HG03095 (cell line): ENCODE measurements around the gene CDC23.
"Not testable (repeated sequence)": the region's sequence is repeated elsewhere in the genome, so short reads cannot be mapped to it uniquely, and the experiment has no call there.

Source experiments
- ATAC-seq: cut with Tn5 transposase; IDR thresholded peaks from one replicate; pipeline ENCODE4 v1.9.1; 2021; ENCODE audit warnings: moderate library complexity; ENCODE audit not compliant: unreplicated experiment

The CDC23 gene, protein sequence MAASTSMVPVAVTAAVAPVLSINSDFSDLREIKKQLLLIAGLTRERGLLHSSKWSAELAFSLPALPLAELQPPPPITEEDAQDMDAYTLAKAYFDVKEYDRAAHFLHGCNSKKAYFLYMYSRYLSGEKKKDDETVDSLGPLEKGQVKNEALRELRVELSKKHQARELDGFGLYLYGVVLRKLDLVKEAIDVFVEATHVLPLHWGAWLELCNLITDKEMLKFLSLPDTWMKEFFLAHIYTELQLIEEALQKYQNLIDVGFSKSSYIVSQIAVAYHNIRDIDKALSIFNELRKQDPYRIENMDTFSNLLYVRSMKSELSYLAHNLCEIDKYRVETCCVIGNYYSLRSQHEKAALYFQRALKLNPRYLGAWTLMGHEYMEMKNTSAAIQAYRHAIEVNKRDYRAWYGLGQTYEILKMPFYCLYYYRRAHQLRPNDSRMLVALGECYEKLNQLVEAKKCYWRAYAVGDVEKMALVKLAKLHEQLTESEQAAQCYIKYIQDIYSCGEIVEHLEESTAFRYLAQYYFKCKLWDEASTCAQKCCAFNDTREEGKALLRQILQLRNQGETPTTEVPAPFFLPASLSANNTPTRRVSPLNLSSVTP

DNA sequence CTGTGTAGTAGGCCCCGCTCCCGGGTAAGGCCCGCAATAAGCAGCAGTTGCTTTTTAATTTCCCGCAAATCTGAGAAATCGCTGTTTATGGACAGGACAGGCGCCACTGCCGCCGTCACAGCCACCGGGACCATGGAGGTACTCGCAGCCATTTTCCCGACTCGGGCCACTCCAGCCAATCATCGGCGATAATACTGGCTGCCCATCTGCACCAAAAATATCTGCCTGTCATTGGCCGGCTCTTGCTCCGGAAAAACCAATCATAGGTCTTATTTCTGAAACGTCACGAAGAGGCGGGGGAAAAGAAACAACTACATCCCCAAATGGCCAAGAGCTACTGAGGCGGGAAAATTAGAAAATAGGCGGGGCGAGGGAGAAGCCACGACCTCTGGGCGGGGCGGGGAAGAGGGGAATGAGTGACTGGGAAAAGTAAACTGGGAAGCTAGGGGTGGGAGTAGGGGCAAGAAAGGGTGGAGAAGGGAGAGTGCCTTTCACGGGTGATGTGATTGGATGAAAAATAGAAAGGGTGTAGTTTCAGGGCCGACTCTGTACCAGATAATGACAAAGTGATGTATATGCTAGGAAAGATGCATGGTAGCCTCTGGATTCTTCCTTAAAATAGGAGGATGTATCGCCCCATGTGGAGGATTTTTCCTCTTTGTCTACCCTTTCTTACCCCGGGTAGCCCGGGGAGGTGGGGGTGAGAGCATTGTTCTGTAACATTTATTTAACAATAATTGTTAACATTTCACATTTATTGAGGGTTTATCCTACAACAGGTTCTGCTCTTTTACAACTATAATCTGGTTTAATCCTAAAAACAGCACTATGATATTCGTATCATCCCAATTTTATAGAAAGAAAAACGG lies at the start of gene CDC23:
Gene CDC23, minus strand, starts transcription at position 163 of the 869 bp plus-strand sequence. Its CDS starts 11 bp downstream, at position 152.
- peak; percentile 95 for ATAC-seq

DNA sequence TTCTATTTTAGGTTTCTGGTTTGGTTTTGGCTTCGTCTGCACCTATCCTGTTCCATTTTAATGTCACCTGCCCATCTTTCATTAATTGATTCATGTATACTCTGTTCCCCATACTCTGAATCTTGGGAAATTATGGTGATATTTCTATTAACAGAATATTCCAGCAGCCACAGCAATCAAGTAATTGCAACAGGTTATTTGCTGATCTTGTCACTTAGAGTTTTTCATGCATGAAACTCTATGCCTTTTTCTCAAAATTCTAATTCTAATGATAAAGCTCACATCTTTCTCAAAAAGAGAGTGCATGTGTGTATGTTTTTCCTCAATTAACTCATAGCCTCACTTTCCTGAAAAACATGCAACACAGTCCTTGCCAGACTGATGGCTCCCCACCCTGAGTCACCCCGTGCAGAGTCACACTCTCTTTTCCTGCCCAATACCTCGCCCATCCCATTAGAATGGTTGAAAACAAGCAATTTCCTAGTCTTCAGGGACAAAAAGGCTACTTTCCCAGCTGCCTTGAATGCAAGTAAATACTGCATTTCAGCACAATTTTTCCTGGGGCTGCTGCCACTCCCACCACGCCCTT lies 45.7 kb upstream of the CDC23 start:
- ATAC-seq = no peak

DNA sequence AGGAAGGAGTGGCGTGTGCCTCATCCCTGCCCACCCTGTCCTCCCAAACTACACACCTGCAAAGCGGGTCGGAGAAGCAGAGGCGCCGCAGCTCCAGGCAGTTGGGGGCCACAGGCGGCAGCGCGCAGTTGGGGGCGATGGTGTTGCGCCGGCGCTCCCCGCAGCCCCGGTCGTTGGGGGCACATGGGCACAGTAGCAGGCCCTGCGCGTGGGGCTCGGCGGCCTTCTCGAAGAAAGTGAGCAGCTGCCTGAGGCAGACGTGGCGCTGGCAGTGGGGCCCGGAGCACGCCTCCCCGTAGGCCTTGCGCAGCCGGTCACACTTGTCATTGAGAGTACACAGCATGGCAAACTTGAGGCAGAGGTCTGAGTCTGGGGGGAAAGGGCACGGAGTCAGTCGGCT lies 44.5 kb upstream of the CDC23 start:
- no peak for ATAC-seq

DNA sequence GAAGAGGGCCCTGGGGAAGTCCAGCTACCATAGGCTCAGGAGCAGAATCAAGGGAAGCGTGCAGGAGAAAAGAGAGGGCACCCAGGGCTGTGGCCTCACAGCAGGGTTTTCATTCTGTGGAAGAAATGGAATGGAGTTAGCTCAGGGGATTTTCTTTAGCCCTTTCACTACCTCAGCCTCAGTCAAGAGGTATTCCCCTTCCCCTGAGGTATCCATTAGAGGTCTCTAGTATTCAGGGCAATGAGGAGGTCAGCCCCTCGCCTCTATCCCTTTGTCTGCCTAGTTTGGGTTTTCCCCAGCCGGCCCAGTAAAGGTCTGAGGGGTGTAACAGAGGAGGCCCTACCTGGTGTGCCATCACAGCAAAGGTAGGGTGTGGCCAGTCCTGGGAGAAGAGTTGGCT lies 39.8 kb upstream of the CDC23 start:
- ATAC-seq = no peak

DNA sequence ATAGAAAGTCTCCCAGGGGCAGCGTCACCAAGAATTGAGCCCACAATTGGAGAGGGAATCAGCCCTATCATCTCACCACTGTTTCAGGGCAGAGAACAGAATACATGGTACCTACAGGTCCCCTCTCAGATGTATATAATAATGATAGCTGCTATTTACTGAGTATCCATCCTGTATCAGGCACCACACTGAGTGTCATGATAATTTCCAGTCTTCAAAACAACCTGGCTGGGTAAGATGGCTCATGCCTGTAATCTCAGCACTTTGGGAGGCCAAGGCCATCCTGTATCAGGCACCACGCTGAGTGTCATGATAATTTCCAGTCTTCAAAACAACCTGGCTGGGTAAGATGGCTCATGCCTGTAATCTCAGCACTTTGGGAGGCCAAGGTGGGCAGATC lies 34.7 kb upstream of the CDC23 start:
- ATAC-seq = not testable (repeated sequence)

DNA sequence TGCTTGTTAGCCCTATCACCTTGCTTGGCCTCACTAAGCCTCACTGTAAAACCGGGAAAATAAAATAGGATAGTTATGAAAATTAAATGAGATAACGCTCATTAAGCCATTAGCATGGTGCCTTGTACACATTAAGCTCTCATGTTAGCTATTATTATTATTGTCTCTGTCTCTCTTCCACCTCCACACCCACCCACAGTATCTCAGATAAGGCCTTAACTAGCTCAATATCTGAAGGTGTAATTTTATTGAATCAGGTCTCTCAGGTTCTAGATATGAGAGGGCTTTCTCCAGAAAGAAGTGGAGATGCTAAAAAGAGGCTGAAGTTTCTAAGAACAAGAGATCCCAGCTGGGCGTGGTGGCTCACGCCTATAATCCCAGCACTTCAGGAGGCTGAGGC lies 33.7 kb upstream of the CDC23 start:
- no peak for ATAC-seq

DNA sequence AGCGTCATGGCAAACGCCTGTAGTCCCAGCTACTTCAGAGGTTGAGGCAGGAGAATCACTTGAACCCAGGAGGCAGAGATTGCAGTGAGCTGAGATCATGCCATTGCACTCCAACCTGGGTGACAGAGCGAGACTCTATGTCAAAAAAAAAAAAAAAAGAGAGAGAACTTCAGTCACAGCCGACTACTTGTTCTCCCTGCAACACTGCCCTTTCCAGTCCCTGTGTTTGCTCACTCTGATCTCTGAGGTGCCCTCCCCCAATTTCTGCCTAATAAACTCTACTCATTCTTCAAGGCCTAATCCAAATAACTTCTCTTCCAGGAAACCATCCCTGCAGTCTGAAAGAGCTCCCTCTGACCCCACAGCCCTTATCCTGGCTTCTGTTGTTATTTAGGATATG lies 33.2 kb upstream of the CDC23 start:
- no peak for ATAC-seq

DNA sequence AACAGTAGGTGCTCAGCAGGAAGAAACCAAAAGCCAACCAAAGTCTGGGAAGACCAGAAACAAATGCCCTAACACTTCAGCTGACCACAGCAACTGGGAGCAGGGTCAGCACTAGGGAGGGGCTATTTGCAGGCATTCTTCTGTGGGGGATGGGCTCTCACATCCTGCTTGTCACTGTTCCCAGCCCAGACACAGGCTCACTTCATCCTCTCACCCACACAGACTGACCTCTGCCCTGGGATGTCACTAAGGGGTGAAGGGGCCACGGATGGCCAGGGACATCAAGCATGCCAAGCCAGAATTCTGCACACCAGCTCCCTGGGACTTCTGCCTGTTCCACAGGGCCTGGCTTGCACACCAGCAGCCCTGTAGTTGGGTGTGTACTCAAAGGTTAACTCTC lies 32.6 kb upstream of the CDC23 start:
- ATAC-seq = no peak

DNA sequence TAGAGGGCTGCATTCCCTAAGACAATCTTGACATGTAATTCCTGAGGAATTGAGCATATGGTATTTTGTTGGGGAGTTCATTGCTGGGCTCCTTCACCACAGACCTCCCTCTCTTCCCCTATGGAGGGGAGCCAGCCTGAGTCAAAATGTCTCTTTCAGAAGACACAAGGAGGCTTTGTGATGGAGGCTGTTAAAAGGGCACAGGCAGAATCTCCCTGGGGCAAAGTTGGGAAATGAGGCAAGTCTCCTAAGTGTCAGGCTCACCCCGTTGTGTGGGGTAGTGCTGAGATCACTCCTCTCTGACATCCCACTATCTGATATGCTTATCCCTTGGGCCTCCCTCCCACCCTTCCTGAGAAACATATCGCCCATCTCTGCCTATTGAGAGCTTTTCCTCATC lies 30.7 kb upstream of the CDC23 start:
- ATAC-seq = no peak

DNA sequence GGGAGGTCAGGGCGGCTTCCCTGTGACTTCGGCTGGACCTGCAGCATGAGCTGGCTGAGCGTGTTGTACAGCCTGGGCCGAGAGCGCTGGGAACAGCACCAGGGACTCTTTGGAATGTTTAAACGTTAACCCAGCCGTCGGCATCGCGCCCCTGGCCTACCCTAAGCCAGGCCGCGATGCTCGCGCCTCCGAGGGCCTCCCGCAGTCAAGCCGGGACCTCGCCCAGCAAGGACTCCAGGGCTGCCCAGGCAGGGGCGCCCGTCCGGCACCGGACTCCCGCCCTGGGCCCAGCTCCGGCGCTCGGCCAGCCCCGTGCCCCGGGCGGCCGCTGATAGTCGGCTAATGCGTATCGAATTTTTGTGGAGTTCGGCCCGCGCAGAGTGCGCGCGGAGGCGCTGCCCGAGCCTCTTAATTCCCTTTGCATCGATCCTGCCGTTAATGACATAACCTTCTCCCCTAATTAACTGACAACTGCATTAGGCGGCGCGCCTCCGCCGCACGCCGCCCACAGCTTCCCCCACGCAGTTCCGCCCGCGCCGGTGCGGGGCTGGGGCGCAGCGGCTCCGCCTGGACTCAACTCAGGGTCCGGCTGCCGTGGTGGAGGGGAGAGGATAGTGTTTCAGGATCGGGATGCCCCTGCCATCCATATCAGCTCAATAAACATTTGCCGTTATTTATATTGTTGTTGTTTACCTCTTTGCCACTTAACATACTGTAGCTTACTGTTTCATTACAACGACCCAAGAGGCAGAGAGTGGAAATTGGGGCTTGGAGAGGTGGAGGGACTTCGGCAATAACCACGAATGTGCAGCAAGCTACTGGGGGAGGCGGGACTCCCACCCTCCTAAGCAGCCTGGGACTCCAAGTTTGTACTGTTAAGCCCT lies 28.8 kb upstream of the CDC23 start:
- no peak for ATAC-seq

DNA sequence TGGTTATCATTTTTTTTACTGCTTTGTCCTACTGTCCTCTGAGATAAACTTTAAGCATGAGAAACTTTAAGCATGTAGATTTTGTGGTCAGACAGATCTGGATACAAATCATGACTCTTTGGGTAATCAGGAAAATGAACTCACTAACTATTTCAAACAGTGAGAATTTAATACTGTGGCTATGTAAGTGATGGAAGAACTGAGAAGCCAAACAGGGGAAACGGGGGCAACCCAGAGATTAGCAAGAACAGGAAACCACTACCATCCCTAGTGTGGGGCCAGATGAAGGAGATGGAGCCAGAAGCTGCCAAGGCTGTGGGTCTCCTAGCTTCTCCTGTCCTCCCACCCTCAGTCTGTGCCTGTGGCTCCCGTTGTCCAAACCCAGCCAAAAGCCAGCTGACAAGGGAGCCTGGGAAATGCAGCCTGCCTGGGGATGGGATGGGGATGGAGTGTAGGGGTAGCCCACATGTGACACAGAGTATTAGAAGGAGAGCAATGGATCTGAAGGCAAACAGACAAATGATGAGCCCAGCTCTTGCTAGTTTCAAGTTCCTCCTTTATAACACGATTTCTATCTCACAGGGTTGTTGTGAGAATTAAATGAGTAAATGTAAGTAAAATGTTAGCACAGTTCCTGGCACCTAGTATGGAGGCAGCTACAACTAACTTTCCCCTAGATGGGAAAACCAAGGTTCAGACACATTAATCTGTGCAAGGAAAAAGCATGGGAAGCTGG lies 27.7 kb upstream of the CDC23 start:
- ATAC-seq = no peak

DNA sequence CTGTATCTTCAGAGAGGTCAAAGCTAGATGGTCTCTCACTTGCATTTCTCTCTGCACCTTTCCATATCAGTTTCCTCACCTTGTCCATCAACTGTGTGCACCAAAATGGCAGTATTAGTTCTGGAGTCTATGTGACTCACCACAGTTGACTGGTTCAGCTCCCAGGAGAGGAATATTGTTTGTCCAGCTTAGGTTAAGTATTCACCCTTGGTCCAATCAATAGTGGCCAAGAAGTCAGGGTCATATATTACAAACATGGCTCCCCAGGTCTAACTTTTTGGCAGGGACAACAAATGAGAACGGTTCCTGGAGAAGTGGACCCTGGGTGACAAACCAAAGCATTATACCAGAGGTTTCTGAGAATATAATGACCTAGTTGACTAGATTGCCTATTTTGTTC lies 24.9 kb upstream of the CDC23 start:
- ATAC-seq = no peak

DNA sequence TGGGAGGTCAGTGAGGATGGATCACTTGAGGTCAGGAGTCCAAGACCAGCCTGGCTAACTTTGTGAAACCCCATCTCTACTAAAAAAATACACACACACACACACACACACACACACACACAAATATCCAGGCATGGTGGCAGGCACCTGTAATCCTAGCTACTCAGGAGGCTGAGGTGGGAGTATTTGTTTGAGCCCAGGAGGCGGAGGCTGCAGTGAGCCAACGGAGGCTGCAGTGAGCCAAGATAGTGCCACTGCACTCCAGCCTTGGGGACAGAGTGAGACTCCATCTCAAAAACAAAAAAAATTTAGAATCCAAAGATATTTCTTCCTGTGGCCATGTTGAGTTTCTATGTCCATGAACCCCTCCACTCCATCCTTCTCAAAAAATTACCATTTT lies 21.5 kb upstream of the CDC23 start:
- ATAC-seq = no peak

DNA sequence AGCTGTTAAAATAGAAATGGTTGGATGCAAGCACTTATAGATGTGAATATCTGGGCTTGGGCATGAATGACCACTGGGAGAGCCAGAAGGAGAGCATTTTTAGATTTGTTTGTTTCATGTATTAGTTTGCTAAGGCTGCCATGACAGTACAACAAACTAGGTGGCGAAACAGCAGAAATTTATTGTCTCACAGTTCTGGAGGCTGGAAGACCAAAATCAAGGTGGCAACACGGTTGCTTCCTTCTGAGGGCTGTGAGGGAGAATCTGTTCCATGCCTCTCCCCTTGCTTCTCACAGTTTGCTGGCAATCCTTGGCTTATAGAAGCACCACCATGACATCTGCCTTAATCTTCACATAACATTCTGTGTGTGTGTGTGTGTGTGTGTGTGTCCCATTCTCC lies 20.2 kb upstream of the CDC23 start:
- ATAC-seq = no peak

DNA sequence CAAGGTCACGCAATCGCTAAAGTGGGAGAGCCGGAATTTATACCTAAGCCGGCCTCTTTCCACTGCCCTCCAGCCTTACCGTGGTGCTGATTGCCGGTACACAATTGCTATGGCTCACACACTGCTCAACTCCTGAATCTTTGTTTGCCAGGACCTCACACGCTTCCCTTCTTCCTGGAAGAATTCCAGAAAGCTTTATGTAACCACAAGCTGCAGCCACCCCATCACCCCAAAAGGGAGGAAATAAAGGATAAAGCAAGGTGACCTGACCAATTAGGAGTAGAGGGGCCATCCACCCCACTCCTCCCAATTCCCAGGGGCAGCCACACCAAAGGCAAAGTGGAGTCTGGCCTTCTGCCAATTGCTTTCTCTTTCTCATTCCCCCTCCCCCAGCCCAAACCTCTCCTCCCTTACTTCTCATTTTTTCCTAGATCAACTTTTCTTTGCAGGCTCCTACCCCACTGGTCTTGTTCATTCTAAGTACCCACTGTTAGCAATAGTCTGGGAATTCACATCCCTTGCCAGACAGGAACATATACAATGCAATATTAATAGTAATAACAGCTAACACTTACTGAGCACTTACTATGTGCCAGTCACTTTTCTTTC lies 18.0 kb upstream of the CDC23 start:
- ATAC-seq = no peak

DNA sequence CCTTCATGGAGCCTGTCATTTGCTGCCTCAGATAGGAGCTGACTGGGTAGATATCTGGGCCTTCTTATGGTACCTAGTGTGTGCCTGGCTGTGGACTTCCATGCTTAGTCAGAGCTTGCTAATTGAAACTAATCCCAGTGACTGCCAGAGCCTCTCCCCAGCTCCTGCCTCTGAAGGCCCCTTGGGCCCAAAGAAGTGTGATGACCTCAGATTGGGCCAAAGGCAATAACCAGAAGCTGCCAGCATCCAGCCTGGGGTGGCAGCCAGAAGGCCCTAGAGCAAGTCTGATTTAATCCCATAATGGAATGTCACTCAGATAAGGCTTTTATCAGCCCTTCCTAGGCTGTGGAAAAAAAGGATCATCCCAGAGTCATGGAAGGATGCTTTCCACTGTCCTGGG lies 17.1 kb upstream of the CDC23 start:
- ATAC-seq = no peak

DNA sequence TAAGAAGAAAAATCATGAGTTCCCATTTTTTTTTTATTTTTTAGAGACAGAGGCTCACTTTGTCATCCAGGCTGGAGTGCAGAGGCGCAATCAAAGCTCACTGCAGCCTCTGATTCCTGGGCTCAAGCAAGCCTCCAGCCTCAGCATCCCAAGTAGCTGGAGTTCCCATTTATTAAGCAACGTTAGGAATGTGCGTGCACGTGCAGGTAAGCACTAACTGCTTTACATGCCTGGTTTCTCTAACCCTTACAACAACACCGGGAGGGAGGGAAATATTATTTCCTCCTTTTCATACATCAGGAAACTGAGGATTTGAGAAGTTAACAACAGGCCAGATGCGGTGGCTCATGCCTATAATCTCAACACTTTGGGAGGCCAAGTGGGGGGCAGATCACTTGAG lies 16.3 kb upstream of the CDC23 start:
- ATAC-seq = no peak

DNA sequence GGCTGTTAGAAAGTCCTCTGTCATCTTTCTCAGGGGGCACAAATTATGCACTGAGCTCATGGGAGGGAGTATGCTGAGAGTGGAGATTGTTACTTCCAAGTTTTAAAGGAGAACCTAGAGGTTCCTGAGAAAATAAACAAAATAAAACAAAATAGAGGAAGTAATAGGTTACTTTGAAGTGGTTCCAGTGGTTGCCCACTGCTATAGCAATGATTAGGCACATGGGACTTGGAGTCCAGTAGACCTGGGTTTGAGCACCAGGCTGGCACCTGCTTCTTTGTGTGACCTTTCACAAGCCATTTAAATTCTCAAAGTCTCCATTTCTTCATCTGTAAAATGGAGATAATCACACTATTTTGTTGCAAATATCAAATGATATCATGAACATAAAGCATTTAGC lies 13.8 kb upstream of the CDC23 start:
- ATAC-seq = no peak

DNA sequence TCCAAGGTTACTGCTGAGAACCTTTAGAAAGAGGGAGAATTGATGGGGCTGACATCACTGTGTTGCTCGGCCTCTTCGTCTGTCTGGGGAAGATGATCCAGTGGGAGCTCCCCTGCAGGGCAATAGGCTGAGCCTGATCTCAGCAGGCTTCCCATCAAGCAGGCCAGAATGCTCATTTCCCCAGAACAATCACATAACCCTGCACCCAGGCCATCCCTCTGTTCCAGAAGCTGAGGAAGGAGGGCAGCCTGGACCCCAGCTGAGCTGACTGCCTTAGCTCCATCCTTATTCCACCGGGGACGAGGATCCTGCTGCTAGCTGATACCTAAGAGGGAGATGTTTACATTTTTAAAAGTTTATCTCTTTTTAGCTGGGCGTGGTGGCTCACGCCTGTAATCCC lies 11.6 kb upstream of the CDC23 start:
- no peak for ATAC-seq
